ENCODE results near the gene DTWD2.

GRCh38 chr5:118863345-118863744 is 125.0 kb downstream of the DTWD2 start:
- TF ChIP-seq CTCF (conservative IDR thresholded peaks at IDR 0.05) (no peak), ZFX (IDR thresholded peaks at IDR 0.05) (no peak)
